ENCODE data around the gene PARD3B.

DNA sequence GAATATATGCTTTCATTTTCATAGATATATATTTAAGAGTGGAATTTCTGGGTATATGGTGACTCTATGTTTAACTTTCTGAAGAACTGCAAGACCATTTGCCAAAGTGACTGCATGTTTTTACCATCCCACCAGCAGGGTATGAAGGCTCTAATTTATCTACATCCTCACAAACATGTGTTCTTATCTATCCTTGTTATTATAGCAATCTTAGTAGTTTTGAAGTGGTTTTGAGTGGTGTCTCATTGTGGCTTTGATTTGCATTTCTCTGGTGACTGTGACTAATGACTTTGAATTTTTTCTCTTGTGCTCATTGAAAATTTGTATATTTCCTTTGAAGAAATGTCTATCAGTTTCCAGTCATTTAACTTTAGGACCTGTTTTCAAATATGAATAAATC is 826.9 kb downstream of the PARD3B start:
- TF ChIP-seq POLR2AphosphoS5 (IDR thresholded peaks at IDR 0.05; ENCODE audit: low read depth, low read length) (no peak), TAF1 (IDR thresholded peaks at IDR 0.05; ENCODE audit: low read depth, low read length) (no peak)

Measured in GM12891 (cell line).